Germinal center (tissue), 1 donor: ENCODE measurements around the gene ANO6.
A peak's percentile ranks its signal among the peaks of the same experiment; 100 is the strongest.
"Not testable (repeated sequence)": the region's sequence is repeated elsewhere in the genome, so short reads cannot be mapped to it uniquely, and the experiment has no call there.

Experiments used
- DNase-seq: peaks from one replicate; pipeline ENCODE4 v3.0.0; 2012; ENCODE audit warnings: mixed read lengths, low spot score

The ANO6 gene

GRCh38 chr12:45236383-45236782 lies 20.5 kb downstream of the ANO6 start:
- not testable (repeated sequence) for DNase-seq

GRCh38 chr12:45242180-45242579 lies 26.3 kb downstream of the ANO6 start:
- DNase-seq, result no peak

- no peak for DNase-seq
These were observed 28.1 kb downstream of the ANO6 start for GRCh38 chr12:45243963-45244362.

- peak; percentile 31 for DNase-seq
These were observed 28.9 kb downstream of the ANO6 start for GRCh38 chr12:45244561-45245343.

GRCh38 chr12:45246236-45246635 lies 30.3 kb downstream of the ANO6 start:
- no peak for DNase-seq

- DNase-seq, result no peak
These were observed 31.7 kb downstream of the ANO6 start for GRCh38 chr12:45247589-45247988.

GRCh38 chr12:45248095-45248494 lies 32.2 kb downstream of the ANO6 start:
- no peak for DNase-seq

GRCh38 chr12:45254254-45254653 lies 38.4 kb downstream of the ANO6 start:
- DNase-seq, result no peak

GRCh38 chr12:45256721-45257120 lies 40.8 kb downstream of the ANO6 start:
- no peak for DNase-seq

- peak; percentile 23 for DNase-seq
These were observed 41.5 kb downstream of the ANO6 start for GRCh38 chr12:45257185-45257930.

- no peak for DNase-seq
These were observed 43.8 kb downstream of the ANO6 start for GRCh38 chr12:45259675-45260074.

- DNase-seq, result no peak
These were observed 44.4 kb downstream of the ANO6 start for GRCh38 chr12:45260104-45260815.

GRCh38 chr12:45260854-45261253 lies 45.0 kb downstream of the ANO6 start:
- no peak for DNase-seq

GRCh38 chr12:45262185-45262584 lies 46.3 kb downstream of the ANO6 start:
- DNase-seq, result not testable (repeated sequence)

GRCh38 chr12:45263587-45263986 lies 47.7 kb downstream of the ANO6 start:
- DNase-seq, result no peak

GRCh38 chr12:45268672-45269411 lies 52.9 kb downstream of the ANO6 start:
- DNase-seq, result peak; percentile 12

- no peak for DNase-seq
These were observed 53.5 kb downstream of the ANO6 start for GRCh38 chr12:45269412-45269751.

- DNase-seq, result no peak
These were observed 55.1 kb downstream of the ANO6 start for GRCh38 chr12:45270951-45271350.

- DNase-seq, result no peak
These were observed 57.9 kb downstream of the ANO6 start for GRCh38 chr12:45273717-45274271.

GRCh38 chr12:45276154-45276755 lies 60.4 kb downstream of the ANO6 start:
- no peak for DNase-seq

- no peak for DNase-seq
These were observed 62.6 kb downstream of the ANO6 start for GRCh38 chr12:45278447-45278846.
